Trophoblast cell (in vitro differentiated cells and primary cell): ENCODE data around the gene CA12.

Source experiments
- DNase-seq, 2 donors: peaks; one replicate each; pipeline ENCODE4 v3.0.0-alpha.2; 2016
- H2AFZ ChIP-seq: 2 replicates; pipeline ENCODE4 v1.6.1; 2013; ENCODE audit warnings: low read length, moderate library complexity, mild to moderate bottlenecking; ENCODE audit not compliant: insufficient read depth, poor library complexity
- H2AK5ac ChIP-seq: 2 replicates; pipeline ENCODE4 v1.6.1; 2013; ENCODE audit warnings: mild to moderate bottlenecking, low read length
- H2BK120ac ChIP-seq: 2 replicates; pipeline ENCODE4 v1.6.1; 2013; ENCODE audit warnings: low read length, mild to moderate bottlenecking, moderate library complexity; ENCODE audit not compliant: insufficient read depth, poor library complexity
- H2BK12ac ChIP-seq: 2 replicates; pipeline ENCODE4 v1.6.1; 2013; ENCODE audit warnings: mild to moderate bottlenecking, low read length, moderate library complexity
- H2BK5ac ChIP-seq: 2 replicates; pipeline ENCODE4 v1.6.1; 2013; ENCODE audit warnings: low read length, low read depth, moderate library complexity, mild to moderate bottlenecking; ENCODE audit not compliant: poor library complexity
- H3K14ac ChIP-seq: 2 replicates; pipeline ENCODE4 v1.6.1; 2013; ENCODE audit warnings: mild to moderate bottlenecking, low read length
- H3K18ac ChIP-seq: 2 replicates; pipeline ENCODE4 v1.6.1; 2013; ENCODE audit warnings: mild to moderate bottlenecking, low read length
- H3K23ac ChIP-seq: 2 replicates; pipeline ENCODE4 v1.6.1; 2013; ENCODE audit warnings: low read length
- H3K27ac ChIP-seq: 2 replicates; pipeline ENCODE4 v1.5.1; 2013; ENCODE audit warnings: low read depth, mild to moderate bottlenecking, inconsistent platforms, low read length, moderate library complexity
- H3K27me3 ChIP-seq: 2 replicates; pipeline ENCODE4 v1.6.1; 2013; ENCODE audit warnings: inconsistent platforms, mild to moderate bottlenecking, low read length, moderate library complexity; ENCODE audit not compliant: insufficient read depth
- H3K36me3 ChIP-seq, 2 experiments: 1 replicate in 1 of 2; 2 replicates in 1 of 2; pipeline ENCODE4 v1.6.1; 2013; ENCODE audit warnings: low read length in 2 of 2, mild to moderate bottlenecking in 2 of 2, moderate library complexity in 1 of 2; ENCODE audit not compliant: insufficient read depth in 2 of 2, control insufficient read depth in 1 of 2
- H3K4ac ChIP-seq: 2 replicates; pipeline ENCODE4 v1.6.1; 2013; ENCODE audit warnings: low read depth, mild to moderate bottlenecking, low read length, moderate library complexity
- H3K4me1 ChIP-seq, 2 experiments: 1 replicate in 1 of 2; 2 replicates in 1 of 2; pipeline ENCODE4 v1.6.1; 2013; ENCODE audit warnings: low read length in 2 of 2, mild to moderate bottlenecking in 2 of 2, moderate library complexity in 1 of 2; ENCODE audit not compliant: insufficient read depth in 2 of 2, control insufficient read depth in 1 of 2
- H3K4me2 ChIP-seq: 2 replicates; pipeline ENCODE4 v1.6.1; 2013; ENCODE audit warnings: inconsistent platforms, mild to moderate bottlenecking, low read length, moderate library complexity
- H3K4me3 ChIP-seq: 2 replicates; pipeline ENCODE4 v1.5.1; 2013; ENCODE audit warnings: mild to moderate bottlenecking, low read depth, low read length, inconsistent platforms
- H3K79me1 ChIP-seq: one replicate; pipeline ENCODE4 v1.6.1; 2013; ENCODE audit warnings: low read length
- H3K79me2 ChIP-seq: 2 replicates; pipeline ENCODE4 v1.6.1; 2013; ENCODE audit warnings: low read length, mild to moderate bottlenecking; ENCODE audit not compliant: control insufficient read depth, insufficient read depth, poor library complexity
- H3K9ac ChIP-seq: 2 replicates; pipeline ENCODE4 v1.6.1; 2013; ENCODE audit warnings: mild to moderate bottlenecking, low read length
- H3K9me3 ChIP-seq: 2 replicates; pipeline ENCODE4 v1.6.1; 2013; ENCODE audit warnings: low read depth, mild to moderate bottlenecking, control low read depth, inconsistent platforms, low read length; ENCODE audit not compliant: insufficient read depth
- H4K12ac ChIP-seq: 2 replicates; pipeline ENCODE4 v1.6.1; 2013; ENCODE audit warnings: low read depth, mild to moderate bottlenecking, low read length, moderate library complexity
- H4K8ac ChIP-seq: 2 replicates; pipeline ENCODE4 v1.6.1; 2013; ENCODE audit warnings: low read depth, mild to moderate bottlenecking, low read length, moderate library complexity
- H4K91ac ChIP-seq: one replicate; pipeline ENCODE4 v1.6.1; 2013; ENCODE audit warnings: low read depth, mild to moderate bottlenecking, low read length, moderate library complexity
- WGBS: extraction: QIAGEN DNeasy Blood & Tissue Kit; methylation state at CpG from one replicate; pipeline ENCODE4 v1.1.7; 2013; ENCODE audit warnings: missing lambda C conversion rate; ENCODE audit not compliant: insufficient read length, insufficient coverage; ENCODE audit errors: extremely low coverage; 5-methylcytosine and 5-hydroxymethylcytosine counted together

Gene CA12

DNA sequence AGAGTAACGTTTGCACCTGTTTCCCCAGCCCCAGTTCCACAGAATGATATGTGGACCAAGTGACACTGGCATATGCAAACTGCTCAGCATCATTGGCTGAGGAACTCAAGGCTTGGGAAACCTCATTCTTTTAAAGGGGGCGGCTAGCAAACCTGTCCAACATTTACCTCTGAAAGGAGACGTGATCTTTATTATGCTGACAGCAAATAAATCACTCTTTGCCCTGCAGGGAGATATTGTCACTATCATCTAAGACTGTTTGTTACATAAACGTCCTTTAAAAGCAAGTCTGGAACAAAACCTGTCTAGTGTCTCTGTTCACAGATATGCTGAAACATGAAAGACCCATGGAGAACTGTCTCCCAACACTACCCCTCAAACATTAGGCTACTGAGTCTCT lies 21.5 kb downstream of the CA12 start:
- no peak overlapping the region for H3K4me3 ChIP-seq
- H2BK5ac ChIP-seq = no peak overlapping the region
- no peak overlapping the region for H3K14ac ChIP-seq
- H2AK5ac ChIP-seq = no peak overlapping the region
- DNase-seq = no peak
- no peak overlapping the region for H3K27ac ChIP-seq
- peaks cover 3 to 4% of the 10 kb centered on the region in 2 experiments for H3K4me1 ChIP-seq
- no peak overlapping the region for H2BK12ac ChIP-seq
- no peak overlapping the region for H2BK120ac ChIP-seq
- no peak overlapping the region for H4K8ac ChIP-seq
- H3K23ac ChIP-seq = no peak overlapping the region
- H3K36me3 ChIP-seq = no peaks in the 10 kb centered on the region
- H3K79me1 ChIP-seq = no peaks in the 10 kb centered on the region
- no peak overlapping the region for H3K4me2 ChIP-seq
- H3K27me3 ChIP-seq = no peaks in the 10 kb centered on the region
- H2AFZ ChIP-seq = no peak overlapping the region
- no peak overlapping the region for H3K9ac ChIP-seq
- no peak overlapping the region for H4K12ac ChIP-seq
- no peak overlapping the region for H3K18ac ChIP-seq
- no peak overlapping the region for H3K4ac ChIP-seq
- H3K9me3 ChIP-seq = no peaks in the 10 kb centered on the region
- no CpG with 5 or more reads among the region's 4 CpGs for WGBS
- no peaks in the 10 kb centered on the region for H3K79me2 ChIP-seq
- H4K91ac ChIP-seq = no peak overlapping the region

DNA sequence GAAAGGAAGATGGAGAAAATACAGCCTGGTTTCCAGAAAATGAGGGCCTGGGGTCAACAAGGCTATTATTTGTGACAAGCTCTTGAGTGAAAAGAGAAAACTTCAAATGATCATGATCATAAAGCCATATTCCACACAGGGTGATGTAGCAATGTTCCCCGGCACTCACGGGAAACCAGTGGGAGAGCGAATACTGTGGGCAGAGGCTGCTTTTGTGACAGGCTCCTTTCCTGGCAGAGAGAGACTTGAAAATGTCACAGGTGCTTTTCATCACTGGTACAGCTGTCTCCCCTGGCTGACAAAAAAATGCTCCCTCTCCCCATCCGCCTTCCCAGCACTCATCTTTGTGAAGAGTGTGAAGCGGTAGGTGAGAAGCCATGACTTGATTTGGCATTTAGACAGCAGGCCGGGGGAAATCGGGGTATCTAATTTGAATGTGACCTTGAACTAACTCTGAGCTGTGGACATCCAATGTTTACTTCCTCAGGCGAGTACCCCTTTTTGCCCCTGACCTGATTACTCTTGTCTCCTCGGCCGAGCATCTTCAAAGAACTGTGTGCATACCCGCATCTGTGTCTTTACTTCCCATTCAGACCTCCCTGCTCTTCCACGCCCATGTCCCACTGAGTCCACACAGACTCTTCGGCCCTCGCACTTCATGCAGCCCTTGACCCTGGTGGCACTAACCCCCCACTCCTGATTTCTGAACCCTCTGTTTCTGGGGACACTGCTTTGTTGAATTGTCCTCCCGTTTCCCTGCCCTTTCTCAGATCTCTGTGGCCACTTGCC lies 23.2 kb downstream of the CA12 start:
- Histone ChIP-seq H3K27ac (no peak overlapping the region), H3K23ac (no peak overlapping the region), H2BK5ac (no peak overlapping the region), H3K9me3 (no peaks in the 10 kb centered on the region), H3K18ac (no peak overlapping the region), H2AFZ (no peak overlapping the region), H4K12ac (no peak overlapping the region), H3K4me3 (no peak overlapping the region), H3K79me1 (no peaks in the 10 kb centered on the region), H4K8ac (no peak overlapping the region), H2BK12ac (no peak overlapping the region), H3K36me3 (no peaks in the 10 kb centered on the region), H2AK5ac (no peak overlapping the region), H3K9ac (no peak overlapping the region), H2BK120ac (no peak overlapping the region), H3K4ac (no peak overlapping the region), H3K4me1 (peaks cover 3 to 4% of the 10 kb centered on the region in 2 experiments), H3K14ac (no peak overlapping the region), H3K79me2 (no peaks in the 10 kb centered on the region), H3K4me2 (no peak overlapping the region), H3K27me3 (no peaks in the 10 kb centered on the region), H4K91ac (no peak overlapping the region)
- no CpG with 5 or more reads among the region's 15 CpGs for WGBS
- DNase-seq = no peak

GRCh38 chr15:63357731-63358130 lies 23.9 kb downstream of the CA12 start:
- Histone ChIP-seq H3K4me2 (no peak overlapping the region), H2BK120ac (no peak overlapping the region), H3K23ac (no peak overlapping the region), H4K91ac (no peak overlapping the region), H2BK12ac (no peak overlapping the region), H3K79me2 (no peaks in the 10 kb centered on the region), H4K12ac (no peak overlapping the region), H2AFZ (no peak overlapping the region), H3K18ac (no peak overlapping the region), H4K8ac (no peak overlapping the region), H3K14ac (no peak overlapping the region), H3K4me3 (no peak overlapping the region), H3K27ac (no peak overlapping the region), H2AK5ac (no peak overlapping the region), H3K4me1 (peaks cover 3 to 4% of the 10 kb centered on the region in 2 experiments), H2BK5ac (no peak overlapping the region), H3K79me1 (no peaks in the 10 kb centered on the region), H3K4ac (no peak overlapping the region), H3K27me3 (no peaks in the 10 kb centered on the region), H3K36me3 (no peaks in the 10 kb centered on the region), H3K9me3 (no peaks in the 10 kb centered on the region), H3K9ac (no peak overlapping the region)
- no peak for DNase-seq
- no CpG with 5 or more reads among the region's 3 CpGs for WGBS

- H3K14ac ChIP-seq = no peak overlapping the region
- WGBS = no CpG with 5 or more reads among the region's 4 CpGs
- H3K4me3 ChIP-seq = no peak overlapping the region
- no peaks in the 10 kb centered on the region for H3K36me3 ChIP-seq
- H2AFZ ChIP-seq = no peak overlapping the region
- H2AK5ac ChIP-seq = no peak overlapping the region
- no peak overlapping the region for H3K23ac ChIP-seq
- no peak overlapping the region for H3K9ac ChIP-seq
- H3K79me1 ChIP-seq = no peaks in the 10 kb centered on the region
- no peak overlapping the region for H3K18ac ChIP-seq
- no peak overlapping the region for H3K27ac ChIP-seq
- no peak overlapping the region for H2BK5ac ChIP-seq
- DNase-seq = no peak
- H2BK12ac ChIP-seq = no peak overlapping the region
- H4K91ac ChIP-seq = no peak overlapping the region
- H4K8ac ChIP-seq = no peak overlapping the region
- peaks cover 3 to 4% of the 10 kb centered on the region in 2 experiments for H3K4me1 ChIP-seq
- no peak overlapping the region for H3K4me2 ChIP-seq
- H3K27me3 ChIP-seq = no peaks in the 10 kb centered on the region
- H3K79me2 ChIP-seq = no peaks in the 10 kb centered on the region
- H3K4ac ChIP-seq = no peak overlapping the region
- H4K12ac ChIP-seq = no peak overlapping the region
- no peak overlapping the region for H2BK120ac ChIP-seq
- no peaks in the 10 kb centered on the region for H3K9me3 ChIP-seq
These were observed 24.6 kb downstream of the CA12 start for GRCh38 chr15:63357061-63357460.
